Hair follicle dermal papilla cell (primary cell): Measurements from ENCODE around the gene CASP3. TPM values are rescaled to one million over a fixed set of nuclear protein-coding genes. Genes with fewer than 3 reads are reported as not detected.

Experiments used
- total RNA-seq: library from RNA; depleted of rRNA; stranded (reverse); fragments of >200 nt; gene quantifications from 2 replicates; pipeline ENCODE4 v1.2.3, GENCODE V29; 2012

Gene CASP3
- total RNA-seq: 32.1 and 39.1 TPM in 2 replicates

DNA sequence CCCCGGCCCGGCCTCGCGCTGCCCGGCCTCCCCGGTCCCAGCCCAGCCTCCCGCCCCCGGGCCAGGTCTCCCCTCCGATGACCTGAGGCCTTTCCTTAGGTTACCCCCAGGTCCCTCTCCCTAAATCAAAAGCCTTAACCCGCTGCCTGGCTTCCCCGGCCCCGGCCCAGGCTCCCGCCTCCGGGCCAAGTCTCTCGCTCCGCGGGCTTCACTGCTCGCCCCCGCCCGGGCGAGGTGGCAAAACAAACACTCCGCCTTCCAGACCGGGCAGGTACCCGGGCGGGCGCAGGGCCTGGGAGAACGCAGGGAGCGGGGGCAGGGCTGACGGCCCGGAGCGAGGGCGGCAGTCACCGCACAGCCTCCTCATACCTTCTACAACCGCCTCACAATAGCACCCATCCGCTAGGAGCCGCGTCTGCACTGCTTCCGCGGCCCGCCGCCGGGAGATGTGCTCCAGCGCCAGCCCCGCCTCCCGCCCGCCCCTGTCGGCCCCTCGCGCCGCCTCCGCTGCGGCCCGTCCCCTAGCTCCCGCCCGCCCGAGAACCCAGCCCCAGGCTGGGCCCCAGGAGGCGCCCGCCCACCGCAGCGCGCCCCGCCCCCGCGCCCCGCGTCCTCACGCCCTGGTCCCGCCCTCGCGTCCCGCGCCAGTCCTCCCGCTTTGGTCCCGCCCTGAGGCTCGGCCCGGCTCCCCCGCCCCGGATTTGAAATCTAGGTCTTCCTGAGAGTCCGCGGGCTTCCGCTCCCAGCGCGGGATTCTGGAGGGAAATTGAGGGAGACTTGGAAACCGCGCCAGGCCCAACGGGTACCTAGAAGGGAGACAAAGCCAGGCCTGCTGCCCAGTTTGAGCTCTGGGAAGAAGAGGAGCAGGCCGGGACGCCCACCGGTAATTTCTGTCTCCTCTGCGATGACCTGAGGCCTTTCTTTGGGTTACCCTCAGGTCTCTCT is at the start of gene CASP3, which contains the start of gene PRIMPOL:
Gene CASP3 (minus strand): TSS at position 422 of the 945 bp plus-strand sequence. CDS start 10,994 bp downstream, outside the sequence.
Gene PRIMPOL (plus strand): TSS at position 713 of the 945 bp plus-strand sequence. CDS start 7,403 bp downstream, outside the sequence.

Other genes starting within 250 kb of the CASP3 start
- 27.3 and 37.5 TPM in 2 replicates for gene IRF2, start 174.9 kb downstream of the CASP3 start, total RNA-seq
- gene PRIMPOL, start 291 bp upstream of the CASP3 start, total RNA-seq: 10.7 and 12.7 TPM in 2 replicates
- 1.8 and 2.9 TPM in 2 replicates for gene CENPU, start 84.6 kb upstream of the CASP3 start, total RNA-seq
- gene ACSL1, start 176.5 kb upstream of the CASP3 start, total RNA-seq: 41.7 and 45.4 TPM in 2 replicates